ENCODE measurements around the gene PEX11G. TPM values are rescaled to one million over a fixed set of nuclear protein-coding genes. Genes with fewer than 3 reads are reported as not detected.

The PEX11G gene
- total and polyA plus RNA-seq, 9 of the 15 experiments (the other 6 are each of a cell fraction or from before 2014, with no cell fraction given): 0.07 to 3.2 (median 0.70) TPM; not detected in 1

DNA sequence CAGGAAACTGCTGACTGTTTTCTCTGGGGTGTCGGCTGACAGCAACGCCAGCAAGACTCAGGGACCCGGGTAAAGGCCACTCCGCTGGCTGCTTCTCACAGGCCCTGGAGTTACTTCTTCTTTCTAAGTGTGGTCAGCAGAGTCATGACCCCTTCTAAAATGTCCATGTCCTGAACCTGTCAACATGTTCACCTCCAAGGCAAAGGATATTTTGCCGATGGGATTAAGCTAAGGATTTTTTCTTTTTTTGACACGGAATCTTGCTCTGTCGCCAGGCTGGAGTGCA is 7.9 kb downstream of the PEX11G start:
- WGBS (ENCODE audit: insufficient coverage, low coverage, missing lambda C conversion rate): 55% methylated on average over 7 of the region's 7 CpGs
- H3K9me3 ChIP-seq (replicated peaks; ENCODE audit: control insufficient read depth, insufficient read depth, low read depth, low read length): no peaks in the 10 kb centered on the region
- TF ChIP-seq, protein P1, sequence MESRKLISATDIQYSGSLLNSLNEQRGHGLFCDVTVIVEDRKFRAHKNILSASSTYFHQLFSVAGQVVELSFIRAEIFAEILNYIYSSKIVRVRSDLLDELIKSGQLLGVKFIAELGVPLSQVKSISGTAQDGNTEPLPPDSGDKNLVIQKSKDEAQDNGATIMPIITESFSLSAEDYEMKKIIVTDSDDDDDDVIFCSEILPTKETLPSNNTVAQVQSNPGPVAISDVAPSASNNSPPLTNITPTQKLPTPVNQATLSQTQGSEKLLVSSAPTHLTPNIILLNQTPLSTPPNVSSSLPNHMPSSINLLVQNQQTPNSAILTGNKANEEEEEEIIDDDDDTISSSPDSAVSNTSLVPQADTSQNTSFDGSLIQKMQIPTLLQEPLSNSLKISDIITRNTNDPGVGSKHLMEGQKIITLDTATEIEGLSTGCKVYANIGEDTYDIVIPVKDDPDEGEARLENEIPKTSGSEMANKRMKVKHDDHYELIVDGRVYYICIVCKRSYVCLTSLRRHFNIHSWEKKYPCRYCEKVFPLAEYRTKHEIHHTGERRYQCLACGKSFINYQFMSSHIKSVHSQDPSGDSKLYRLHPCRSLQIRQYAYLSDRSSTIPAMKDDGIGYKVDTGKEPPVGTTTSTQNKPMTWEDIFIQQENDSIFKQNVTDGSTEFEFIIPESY (CRISPR knock-in tag; IDR thresholded peaks at IDR 0.05): 0 out of 2 replicates have a peak, but pooled peaks have one; percentile 27
- TF ChIP-seq, protein P2, sequence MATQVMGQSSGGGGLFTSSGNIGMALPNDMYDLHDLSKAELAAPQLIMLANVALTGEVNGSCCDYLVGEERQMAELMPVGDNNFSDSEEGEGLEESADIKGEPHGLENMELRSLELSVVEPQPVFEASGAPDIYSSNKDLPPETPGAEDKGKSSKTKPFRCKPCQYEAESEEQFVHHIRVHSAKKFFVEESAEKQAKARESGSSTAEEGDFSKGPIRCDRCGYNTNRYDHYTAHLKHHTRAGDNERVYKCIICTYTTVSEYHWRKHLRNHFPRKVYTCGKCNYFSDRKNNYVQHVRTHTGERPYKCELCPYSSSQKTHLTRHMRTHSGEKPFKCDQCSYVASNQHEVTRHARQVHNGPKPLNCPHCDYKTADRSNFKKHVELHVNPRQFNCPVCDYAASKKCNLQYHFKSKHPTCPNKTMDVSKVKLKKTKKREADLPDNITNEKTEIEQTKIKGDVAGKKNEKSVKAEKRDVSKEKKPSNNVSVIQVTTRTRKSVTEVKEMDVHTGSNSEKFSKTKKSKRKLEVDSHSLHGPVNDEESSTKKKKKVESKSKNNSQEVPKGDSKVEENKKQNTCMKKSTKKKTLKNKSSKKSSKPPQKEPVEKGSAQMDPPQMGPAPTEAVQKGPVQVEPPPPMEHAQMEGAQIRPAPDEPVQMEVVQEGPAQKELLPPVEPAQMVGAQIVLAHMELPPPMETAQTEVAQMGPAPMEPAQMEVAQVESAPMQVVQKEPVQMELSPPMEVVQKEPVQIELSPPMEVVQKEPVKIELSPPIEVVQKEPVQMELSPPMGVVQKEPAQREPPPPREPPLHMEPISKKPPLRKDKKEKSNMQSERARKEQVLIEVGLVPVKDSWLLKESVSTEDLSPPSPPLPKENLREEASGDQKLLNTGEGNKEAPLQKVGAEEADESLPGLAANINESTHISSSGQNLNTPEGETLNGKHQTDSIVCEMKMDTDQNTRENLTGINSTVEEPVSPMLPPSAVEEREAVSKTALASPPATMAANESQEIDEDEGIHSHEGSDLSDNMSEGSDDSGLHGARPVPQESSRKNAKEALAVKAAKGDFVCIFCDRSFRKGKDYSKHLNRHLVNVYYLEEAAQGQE (IDR thresholded peaks at IDR 0.05; ENCODE audit: borderline replicate concordance): no peak
- TF ChIP-seq, protein P2 (CRISPR knock-in tag; IDR thresholded peaks at IDR 0.05; ENCODE audit: low read depth): no peak
- TF ChIP-seq NR2C2 (CRISPR knock-in tag; IDR thresholded peaks at IDR 0.05) (no peak), NR2C2 (tag; IDR thresholded peaks at IDR 0.05) (0 out of 2 replicates have a peak, but pooled peaks have one; percentile 16)
- in situ Hi-C loops (cut with MboI): no loop called here
- no TSS peak for BruUV-seq (replicated peaks)
- no peaks in the 10 kb centered on the region for H3K9me1 ChIP-seq (ENCODE audit: control insufficient read depth, insufficient read depth, low read length)
- H4K20me1 ChIP-seq (replicated peaks; ENCODE audit: control insufficient read depth, insufficient read depth, low read length): no peaks in the 10 kb centered on the region
- FAIRE-seq (peak; percentile 79), DNase-seq (ENCODE audit: extremely low read depth in 1 of 4, low spot score in 3 of 4) (peak in 1 of 4 experiments; percentile 25), ATAC-seq (peak; percentile 11; the same call in 1 of the 3 replicates)
- H3K27ac ChIP-seq (ENCODE audit: extremely low read depth, low read depth, low read length): peak overlapping the region; percentile 55; the same call in 2 of the 3 replicates
- H3K27me3 ChIP-seq (ENCODE audit: control insufficient read depth in 2 of 2, insufficient read depth in 2 of 2, low read length in 2 of 2): no peaks in the 10 kb centered on the region
- peak overlapping the region; percentile 34; the same call in 1 of the 2 replicates for H2AFZ ChIP-seq (ENCODE audit: low read depth, low read length)
- no peaks in the 10 kb centered on the region for H3K36me3 ChIP-seq (ENCODE audit: control insufficient read depth, insufficient read depth, low read length)
- ChIA-PET CTCF (ENCODE audit: low intra/inter-chr PET ratio) (no interaction called here), POLR2A (interaction anchor here (0.6 to 1.0 kb wide), 2 partner anchors 9 to 226 kb away, joined by 3 read pairs; no protein-coding TSS in a partner anchor)
- H3K9ac ChIP-seq (ENCODE audit: insufficient read depth in 1 of 2, low read depth in 2 of 2, low read length in 2 of 2): peak overlapping the region; percentile 1 to 83; a peak in 2 of 4 replicates
- no peaks in the 10 kb centered on the region for H3K79me2 ChIP-seq (ENCODE audit: control insufficient read depth, insufficient read depth, low read length)
- peaks cover 18 to 61% of the 10 kb centered on the region in 2 experiments for H3K4me1 ChIP-seq (replicated peaks in 1 of 2; ENCODE audit: control insufficient read depth in 2 of 2, insufficient read depth in 2 of 2, low read length in 2 of 2)
- H3K4me3 ChIP-seq: no peak overlapping the region
- intact Hi-C loops (cut with micrococcal nuclease): no loop called here
- H3K4me2 ChIP-seq (ENCODE audit: insufficient read depth, low read length): no peak overlapping the region

Data from K562 (cell line).